ENCODE results near the gene PDE5A.

DNA sequence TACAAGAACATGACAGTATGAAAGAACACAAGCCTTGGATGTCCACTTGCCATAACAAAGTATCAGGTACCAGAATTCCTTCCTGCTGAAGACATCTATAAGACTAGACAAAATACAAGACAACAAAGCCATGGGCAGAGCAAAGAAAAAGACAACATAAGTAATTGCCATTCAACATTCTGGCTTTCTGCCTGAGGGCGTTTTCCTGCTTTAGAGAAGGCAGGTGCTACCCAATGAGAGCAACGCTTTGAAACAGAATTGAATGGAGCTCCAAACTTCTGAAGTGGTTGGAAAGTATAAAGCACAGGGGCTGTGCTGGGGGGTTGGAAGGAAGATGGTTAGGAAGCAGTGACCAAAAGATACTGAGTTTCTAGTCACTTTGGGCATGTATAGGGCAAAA lies 30.1 kb downstream of the PDE5A start:
- TF ChIP-seq, protein P1, sequence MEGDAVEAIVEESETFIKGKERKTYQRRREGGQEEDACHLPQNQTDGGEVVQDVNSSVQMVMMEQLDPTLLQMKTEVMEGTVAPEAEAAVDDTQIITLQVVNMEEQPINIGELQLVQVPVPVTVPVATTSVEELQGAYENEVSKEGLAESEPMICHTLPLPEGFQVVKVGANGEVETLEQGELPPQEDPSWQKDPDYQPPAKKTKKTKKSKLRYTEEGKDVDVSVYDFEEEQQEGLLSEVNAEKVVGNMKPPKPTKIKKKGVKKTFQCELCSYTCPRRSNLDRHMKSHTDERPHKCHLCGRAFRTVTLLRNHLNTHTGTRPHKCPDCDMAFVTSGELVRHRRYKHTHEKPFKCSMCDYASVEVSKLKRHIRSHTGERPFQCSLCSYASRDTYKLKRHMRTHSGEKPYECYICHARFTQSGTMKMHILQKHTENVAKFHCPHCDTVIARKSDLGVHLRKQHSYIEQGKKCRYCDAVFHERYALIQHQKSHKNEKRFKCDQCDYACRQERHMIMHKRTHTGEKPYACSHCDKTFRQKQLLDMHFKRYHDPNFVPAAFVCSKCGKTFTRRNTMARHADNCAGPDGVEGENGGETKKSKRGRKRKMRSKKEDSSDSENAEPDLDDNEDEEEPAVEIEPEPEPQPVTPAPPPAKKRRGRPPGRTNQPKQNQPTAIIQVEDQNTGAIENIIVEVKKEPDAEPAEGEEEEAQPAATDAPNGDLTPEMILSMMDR (IDR thresholded peaks at IDR 0.05), result no peak
- no peak for TF ChIP-seq POLR2A (IDR thresholded peaks at IDR 0.05)
